Liver (tissue), 9 donors: ENCODE results near the gene PES1. TPM values are rescaled to one million over a fixed set of nuclear protein-coding genes. Genes with fewer than 3 reads are reported as not detected.

Source experiments
- DNase-seq: peaks from one replicate; pipeline ENCODE4 v3.0.0-alpha.2; 2017; ENCODE audit warnings: low spot score
- H3K27ac ChIP-seq, 2 donors: one replicate each; pipeline ENCODE4 v1.7.0; 2013; ENCODE audit warnings: inconsistent platforms in 2 of 2, low read length in 2 of 2, control low read depth in 1 of 2, low read depth in 1 of 2, mild to moderate bottlenecking in 1 of 2
- H3K27me3 ChIP-seq, 4 donors: one replicate each; pipeline versions ENCODE4 v1.6.1 to v1.7.0; 2013; ENCODE audit warnings: low read length in 3 of 4, inconsistent platforms in 1 of 4, mild to moderate bottlenecking in 1 of 4, moderate library complexity in 1 of 4; ENCODE audit not compliant: control insufficient read depth in 4 of 4, insufficient read depth in 4 of 4
- H3K36me3 ChIP-seq, 4 donors: one replicate each; pipeline versions ENCODE4 v1.6.1 to v1.7.0; 2013; ENCODE audit warnings: low read length in 3 of 4, mild to moderate bottlenecking in 3 of 4, low read depth in 1 of 4, moderate library complexity in 1 of 4; ENCODE audit not compliant: control insufficient read depth in 4 of 4, insufficient read depth in 3 of 4
- H3K4me1 ChIP-seq, 4 donors: one replicate each; pipeline versions ENCODE4 v1.6.1 to v1.7.0; 2013; ENCODE audit warnings: low read length in 3 of 4, mild to moderate bottlenecking in 3 of 4, moderate library complexity in 1 of 4; ENCODE audit not compliant: control insufficient read depth in 4 of 4, insufficient read depth in 4 of 4
- H3K4me3 ChIP-seq, 3 donors: one replicate each; pipeline versions ENCODE4 v1.6.1 to v1.7.0; 2013; ENCODE audit warnings: low read length in 3 of 3, control low read depth in 1 of 3, low read depth in 1 of 3, mild to moderate bottlenecking in 1 of 3
- H3K9ac ChIP-seq, 2 donors: one replicate each; pipeline ENCODE4 v1.7.0; 2013; ENCODE audit warnings: low read length in 2 of 2, mild to moderate bottlenecking in 2 of 2, moderate library complexity in 2 of 2, control low read depth in 1 of 2, low read depth in 1 of 2
- H3K9me3 ChIP-seq, 4 donors: one replicate each; pipeline versions ENCODE4 v1.6.1 to v1.7.0; 2013; ENCODE audit warnings: low read length in 3 of 4; ENCODE audit not compliant: control insufficient read depth in 4 of 4
- EGR1 ChIP-seq, 2 donors: IDR thresholded peaks; 2 replicates each; pipeline ENCODE4 v1.6.1; 2016 to 2018; ENCODE audit warnings: antibody characterized with exemption in 2 of 2, low read depth in 2 of 2
- FOXA1 ChIP-seq: IDR thresholded peaks from 2 replicates; pipeline ENCODE4 v1.6.1; 2016; ENCODE audit warnings: antibody characterized with exemption
- FOXA2 ChIP-seq: IDR thresholded peaks from 2 replicates; pipeline ENCODE4 v1.6.1; 2016; ENCODE audit warnings: antibody characterized with exemption
- GABPA ChIP-seq, 2 donors: IDR thresholded peaks in 1 of 2; conservative IDR thresholded peaks in 1 of 2; 2 replicates each; pipeline ENCODE4 v1.6.1; 2016; ENCODE audit warnings: antibody characterized with exemption in 2 of 2, mild to moderate bottlenecking in 1 of 2, moderate library complexity in 1 of 2
- HNF4A ChIP-seq, 2 donors: conservative IDR thresholded peaks; 2 replicates each; pipeline ENCODE4 v1.6.1; 2016; ENCODE audit warnings: antibody characterized with exemption in 2 of 2, mild to moderate bottlenecking in 2 of 2
- JUND ChIP-seq, 2 donors: IDR thresholded peaks; 2 replicates each; pipeline ENCODE4 v1.6.1; 2016; ENCODE audit warnings: antibody characterized with exemption in 2 of 2
- NR2F2 ChIP-seq: IDR thresholded peaks from 2 replicates; pipeline ENCODE4 v1.6.1; 2016; ENCODE audit warnings: antibody characterized with exemption
- RAD21 ChIP-seq, 2 donors: IDR thresholded peaks; 2 replicates each; pipeline ENCODE4 v1.6.1; 2016; ENCODE audit warnings: antibody characterized with exemption in 2 of 2, mild to moderate bottlenecking in 2 of 2
- RXRA ChIP-seq, 2 donors: IDR thresholded peaks; 2 replicates each; pipeline ENCODE4 v1.6.1; 2017 to 2018; ENCODE audit warnings: antibody characterized with exemption in 2 of 2, mild to moderate bottlenecking in 1 of 2
- SP1 ChIP-seq: IDR thresholded peaks from 2 replicates; pipeline ENCODE4 v1.6.1; 2018; ENCODE audit warnings: antibody characterized with exemption, mild to moderate bottlenecking
- TAF1 ChIP-seq: conservative IDR thresholded peaks from 2 replicates; pipeline ENCODE4 v1.6.1; 2016; ENCODE audit warnings: antibody characterized with exemption, mild to moderate bottlenecking
- YY1 ChIP-seq: IDR thresholded peaks from 2 replicates; pipeline ENCODE4 v1.6.1; 2016; ENCODE audit warnings: antibody characterized with exemption, mild to moderate bottlenecking
- WGBS: extraction: QIAGEN DNeasy Blood & Tissue Kit; methylation state at CpG from one replicate; pipeline ENCODE4 v1.1.7; 2013; 5-methylcytosine and 5-hydroxymethylcytosine counted together
- polyA plus RNA-seq, 2 donors: library from polyadenylated mRNA; stranded (reverse) in 1 of 2; unstranded in 1 of 2; fragments of 200-250 nt in 1 of 2; fragments of >200 nt in 1 of 2; fragmentation: Nextera tagmentation in 1 of 2; extraction: Ambion mirVana in 1 of 2; gene quantifications; one replicate each; pipeline versions ENCODE4 v1.2.1 to v1.2.3, GENCODE V29; 2013 to 2015
- total RNA-seq, 2 donors: library from RNA; depleted of rRNA; stranded (reverse); fragments of >200 nt; gene quantifications; one replicate each; pipeline ENCODE4 v1.2.3, GENCODE V29; 2014
- TF ChIP-seq, protein P1 (sequence below): IDR thresholded peaks from 2 replicates; pipeline ENCODE4 v1.6.1; 2016; ENCODE audit warnings: antibody characterized with exemption, mild to moderate bottlenecking
- TF ChIP-seq, protein P2 (sequence below): IDR thresholded peaks from 2 replicates; pipeline ENCODE4 v1.6.1; 2016; ENCODE audit warnings: antibody characterized with exemption
- TF ChIP-seq, protein P3 (sequence below): IDR thresholded peaks from 2 replicates; pipeline ENCODE4 v1.6.1; 2016; ENCODE audit warnings: antibody characterized with exemption
- TF ChIP-seq, protein P4 (sequence below): IDR thresholded peaks from 2 replicates; pipeline ENCODE4 v1.6.1; 2016; ENCODE audit warnings: antibody characterized with exemption
- TF ChIP-seq, protein P5 (sequence below): fragments of 150-350 bp; IDR thresholded peaks from 2 replicates; pipeline ENCODE4 v1.5.1; 2017; ENCODE audit warnings: improper control_type of control experiment, low read depth, low read length; ENCODE audit not compliant: missing input control
- donor health status: healthy.
- donor health status: healthy.
- donor health status: healthy.
- donor health status: healthy.
- donor health status: healthy.

The PES1 gene
- total and polyA plus RNA-seq, 4 donors: 20.0 to 33.1 (median 22.3) TPM

DNA sequence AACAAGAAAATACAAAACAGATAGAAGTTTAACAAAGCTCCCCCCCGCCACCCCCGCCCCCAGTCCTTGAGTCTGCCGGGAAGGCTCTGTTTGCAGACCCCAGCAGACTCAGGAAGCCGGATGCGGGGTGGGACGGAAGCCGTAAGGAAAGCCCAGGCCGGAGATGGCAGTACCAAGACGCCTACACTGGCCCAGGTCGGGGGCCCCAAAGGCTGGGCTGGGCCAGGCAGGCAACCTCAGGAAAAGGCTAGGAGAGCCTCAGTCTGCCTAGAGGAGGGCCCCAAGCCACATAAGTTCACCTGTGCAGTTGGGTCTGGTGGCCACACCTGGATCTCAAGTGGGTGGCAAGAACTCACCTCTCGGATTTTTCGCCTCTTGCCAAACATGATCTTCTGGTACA is 13.2 kb downstream of the PES1 start:
- no peaks in the 10 kb centered on the region for H3K27me3 ChIP-seq
- H3K9ac ChIP-seq: no peak overlapping the region
- no peaks in the 10 kb centered on the region for H3K9me3 ChIP-seq
- H3K36me3 ChIP-seq: peaks cover 27 to 79% (median 42%) of the 10 kb centered on the region in 4 donors
- TF ChIP-seq FOXA2 (no peak), SP1 (no peak), YY1 (no peak), GABPA (IDR thresholded peaks at IDR 0.05 in 1 of 2, conservative IDR thresholded peaks at IDR 0.05 in 1 of 2) (no peak), RXRA (IDR thresholded peaks at IDR 0.05) (no peak), JUND (IDR thresholded peaks at IDR 0.05) (no peak), RAD21 (IDR thresholded peaks at IDR 0.05) (no peak), HNF4A (conservative IDR thresholded peaks at IDR 0.05) (no peak), EGR1 (IDR thresholded peaks at IDR 0.05; ENCODE audit: low read depth in 2 of 2) (no peak), FOXA1 (no peak), TAF1 (no peak), NR2F2 (no peak)
- TF ChIP-seq, protein P1, sequence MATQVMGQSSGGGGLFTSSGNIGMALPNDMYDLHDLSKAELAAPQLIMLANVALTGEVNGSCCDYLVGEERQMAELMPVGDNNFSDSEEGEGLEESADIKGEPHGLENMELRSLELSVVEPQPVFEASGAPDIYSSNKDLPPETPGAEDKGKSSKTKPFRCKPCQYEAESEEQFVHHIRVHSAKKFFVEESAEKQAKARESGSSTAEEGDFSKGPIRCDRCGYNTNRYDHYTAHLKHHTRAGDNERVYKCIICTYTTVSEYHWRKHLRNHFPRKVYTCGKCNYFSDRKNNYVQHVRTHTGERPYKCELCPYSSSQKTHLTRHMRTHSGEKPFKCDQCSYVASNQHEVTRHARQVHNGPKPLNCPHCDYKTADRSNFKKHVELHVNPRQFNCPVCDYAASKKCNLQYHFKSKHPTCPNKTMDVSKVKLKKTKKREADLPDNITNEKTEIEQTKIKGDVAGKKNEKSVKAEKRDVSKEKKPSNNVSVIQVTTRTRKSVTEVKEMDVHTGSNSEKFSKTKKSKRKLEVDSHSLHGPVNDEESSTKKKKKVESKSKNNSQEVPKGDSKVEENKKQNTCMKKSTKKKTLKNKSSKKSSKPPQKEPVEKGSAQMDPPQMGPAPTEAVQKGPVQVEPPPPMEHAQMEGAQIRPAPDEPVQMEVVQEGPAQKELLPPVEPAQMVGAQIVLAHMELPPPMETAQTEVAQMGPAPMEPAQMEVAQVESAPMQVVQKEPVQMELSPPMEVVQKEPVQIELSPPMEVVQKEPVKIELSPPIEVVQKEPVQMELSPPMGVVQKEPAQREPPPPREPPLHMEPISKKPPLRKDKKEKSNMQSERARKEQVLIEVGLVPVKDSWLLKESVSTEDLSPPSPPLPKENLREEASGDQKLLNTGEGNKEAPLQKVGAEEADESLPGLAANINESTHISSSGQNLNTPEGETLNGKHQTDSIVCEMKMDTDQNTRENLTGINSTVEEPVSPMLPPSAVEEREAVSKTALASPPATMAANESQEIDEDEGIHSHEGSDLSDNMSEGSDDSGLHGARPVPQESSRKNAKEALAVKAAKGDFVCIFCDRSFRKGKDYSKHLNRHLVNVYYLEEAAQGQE: no peak
- TF ChIP-seq, protein P2, sequence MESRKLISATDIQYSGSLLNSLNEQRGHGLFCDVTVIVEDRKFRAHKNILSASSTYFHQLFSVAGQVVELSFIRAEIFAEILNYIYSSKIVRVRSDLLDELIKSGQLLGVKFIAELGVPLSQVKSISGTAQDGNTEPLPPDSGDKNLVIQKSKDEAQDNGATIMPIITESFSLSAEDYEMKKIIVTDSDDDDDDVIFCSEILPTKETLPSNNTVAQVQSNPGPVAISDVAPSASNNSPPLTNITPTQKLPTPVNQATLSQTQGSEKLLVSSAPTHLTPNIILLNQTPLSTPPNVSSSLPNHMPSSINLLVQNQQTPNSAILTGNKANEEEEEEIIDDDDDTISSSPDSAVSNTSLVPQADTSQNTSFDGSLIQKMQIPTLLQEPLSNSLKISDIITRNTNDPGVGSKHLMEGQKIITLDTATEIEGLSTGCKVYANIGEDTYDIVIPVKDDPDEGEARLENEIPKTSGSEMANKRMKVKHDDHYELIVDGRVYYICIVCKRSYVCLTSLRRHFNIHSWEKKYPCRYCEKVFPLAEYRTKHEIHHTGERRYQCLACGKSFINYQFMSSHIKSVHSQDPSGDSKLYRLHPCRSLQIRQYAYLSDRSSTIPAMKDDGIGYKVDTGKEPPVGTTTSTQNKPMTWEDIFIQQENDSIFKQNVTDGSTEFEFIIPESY: no peak
- TF ChIP-seq, protein P3, sequence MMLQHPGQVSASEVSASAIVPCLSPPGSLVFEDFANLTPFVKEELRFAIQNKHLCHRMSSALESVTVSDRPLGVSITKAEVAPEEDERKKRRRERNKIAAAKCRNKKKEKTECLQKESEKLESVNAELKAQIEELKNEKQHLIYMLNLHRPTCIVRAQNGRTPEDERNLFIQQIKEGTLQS: no peak
- TF ChIP-seq, protein P4, sequence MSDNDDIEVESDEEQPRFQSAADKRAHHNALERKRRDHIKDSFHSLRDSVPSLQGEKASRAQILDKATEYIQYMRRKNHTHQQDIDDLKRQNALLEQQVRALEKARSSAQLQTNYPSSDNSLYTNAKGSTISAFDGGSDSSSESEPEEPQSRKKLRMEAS: no peak
- TF ChIP-seq, protein P5, sequence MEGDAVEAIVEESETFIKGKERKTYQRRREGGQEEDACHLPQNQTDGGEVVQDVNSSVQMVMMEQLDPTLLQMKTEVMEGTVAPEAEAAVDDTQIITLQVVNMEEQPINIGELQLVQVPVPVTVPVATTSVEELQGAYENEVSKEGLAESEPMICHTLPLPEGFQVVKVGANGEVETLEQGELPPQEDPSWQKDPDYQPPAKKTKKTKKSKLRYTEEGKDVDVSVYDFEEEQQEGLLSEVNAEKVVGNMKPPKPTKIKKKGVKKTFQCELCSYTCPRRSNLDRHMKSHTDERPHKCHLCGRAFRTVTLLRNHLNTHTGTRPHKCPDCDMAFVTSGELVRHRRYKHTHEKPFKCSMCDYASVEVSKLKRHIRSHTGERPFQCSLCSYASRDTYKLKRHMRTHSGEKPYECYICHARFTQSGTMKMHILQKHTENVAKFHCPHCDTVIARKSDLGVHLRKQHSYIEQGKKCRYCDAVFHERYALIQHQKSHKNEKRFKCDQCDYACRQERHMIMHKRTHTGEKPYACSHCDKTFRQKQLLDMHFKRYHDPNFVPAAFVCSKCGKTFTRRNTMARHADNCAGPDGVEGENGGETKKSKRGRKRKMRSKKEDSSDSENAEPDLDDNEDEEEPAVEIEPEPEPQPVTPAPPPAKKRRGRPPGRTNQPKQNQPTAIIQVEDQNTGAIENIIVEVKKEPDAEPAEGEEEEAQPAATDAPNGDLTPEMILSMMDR: no peak
- H3K27ac ChIP-seq: no peak overlapping the region
- WGBS: 96% methylated on average over 12 of the region's 12 CpGs
- DNase-seq: no peak
- peaks cover 8 to 11% (median 9%) of the 10 kb centered on the region in 4 donors for H3K4me1 ChIP-seq
- no peak overlapping the region for H3K4me3 ChIP-seq

DNA sequence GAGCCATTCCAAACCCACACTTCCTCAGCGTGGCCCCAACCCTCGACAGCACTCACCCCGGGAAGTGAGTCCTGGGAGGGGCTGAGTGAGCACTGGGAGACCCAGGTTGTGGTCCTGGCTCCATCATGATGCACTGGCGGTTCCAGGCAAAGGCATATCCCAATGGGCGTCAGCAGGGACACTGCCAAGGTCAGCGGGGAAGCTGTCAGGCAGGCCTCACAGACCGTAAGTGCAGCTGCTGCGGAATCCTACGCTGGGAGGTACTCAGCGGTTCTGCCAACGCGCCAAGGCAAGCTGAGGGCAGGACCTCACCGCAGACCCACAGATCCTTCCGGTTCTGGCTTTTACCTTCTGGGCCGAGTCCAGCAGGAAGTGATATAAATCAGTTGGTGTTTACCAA is 15.9 kb downstream of the PES1 start:
- H3K27me3 ChIP-seq: no peaks in the 10 kb centered on the region
- H3K36me3 ChIP-seq: peaks cover 23 to 54% (median 36%) of the 10 kb centered on the region in 4 donors
- no peak overlapping the region for H3K27ac ChIP-seq
- H3K9ac ChIP-seq: no peak overlapping the region
- H3K4me1 ChIP-seq: peaks cover 23 to 31% (median 26%) of the 10 kb centered on the region in 4 donors
- WGBS: 84% methylated on average over 15 of the region's 15 CpGs
- H3K4me3 ChIP-seq: no peak overlapping the region
- no peaks in the 10 kb centered on the region for H3K9me3 ChIP-seq
- DNase-seq: no peak
- TF ChIP-seq, protein P2: no peak
- TF ChIP-seq FOXA1: no peak
- TF ChIP-seq, protein P1: no peak
- TF ChIP-seq TAF1: no peak
- no peak for TF ChIP-seq HNF4A (conservative IDR thresholded peaks at IDR 0.05)
- no peak for TF ChIP-seq RXRA (IDR thresholded peaks at IDR 0.05)
- TF ChIP-seq SP1: no peak
- TF ChIP-seq FOXA2: no peak
- TF ChIP-seq, protein P3: no peak
- TF ChIP-seq YY1: no peak
- no peak for TF ChIP-seq RAD21 (IDR thresholded peaks at IDR 0.05)
